Measurements from ENCODE around the gene KBTBD6. TPM values are rescaled to one million over a fixed set of nuclear protein-coding genes. Genes with fewer than 3 reads are reported as not detected.
"Not testable (repeated sequence)": the region's sequence is repeated elsewhere in the genome, so short reads cannot be mapped to it uniquely, and the experiment has no call there.

Gene KBTBD6
- total RNA-seq, 1 experiment from 2014 or later = 7.5 TPM

GRCh38 chr13:41095681-41096080, 36.9 kb downstream of the KBTBD6 start:
- H3K9me2 ChIP-seq (replicated peaks; ENCODE audit: insufficient read depth, low read length); H3K27ac ChIP-seq (ENCODE audit: low read length); H2AFZ ChIP-seq (ENCODE audit: low read length); H4K20me1 ChIP-seq (ENCODE audit: insufficient read depth, low read depth, low read length); H3K4me1 ChIP-seq (ENCODE audit: low read length); H3K27me3 ChIP-seq (ENCODE audit: low read length); H3K4me2 ChIP-seq (ENCODE audit: low read depth, low read length, poor library complexity, severe bottlenecking); H3K4me3 ChIP-seq (ENCODE audit: low read length); DNase-seq; H3K36me3 ChIP-seq (ENCODE audit: insufficient read depth, low read length); H3K9ac ChIP-seq (ENCODE audit: low read length); H3K79me2 ChIP-seq (ENCODE audit: low read length); H3K9me3 ChIP-seq (ENCODE audit: low read length): not testable (repeated sequence)

- H3K27me3 ChIP-seq (ENCODE audit: low read length) = no peaks in the 10 kb centered on the region
Observed at GRCh38 chr13:41085961-41086585, 46.5 kb downstream of the KBTBD6 start.

GRCh38 chr13:41079725-41080124, 52.9 kb downstream of the KBTBD6 start:
- no peaks in the 10 kb centered on the region for H3K27me3 ChIP-seq (ENCODE audit: low read length)
- H3K79me2 ChIP-seq (ENCODE audit: low read length) = no peaks in the 10 kb centered on the region
- H3K4me2 ChIP-seq (ENCODE audit: low read depth, low read length, poor library complexity, severe bottlenecking) = no peak overlapping the region
- no peak overlapping the region for H3K27ac ChIP-seq (ENCODE audit: low read length)
- no peaks in the 10 kb centered on the region for H3K9me2 ChIP-seq (replicated peaks; ENCODE audit: insufficient read depth, low read length)
- DNase-seq = no peak
- H3K9ac ChIP-seq (ENCODE audit: low read length) = no peak overlapping the region
- H3K9me3 ChIP-seq (ENCODE audit: low read length) = no peaks in the 10 kb centered on the region
- no peak overlapping the region for H3K4me3 ChIP-seq (ENCODE audit: low read length)
- H3K4me1 ChIP-seq (ENCODE audit: low read length) = no peaks in the 10 kb centered on the region
- no peaks in the 10 kb centered on the region for H4K20me1 ChIP-seq (ENCODE audit: insufficient read depth, low read depth, low read length)
- H2AFZ ChIP-seq (ENCODE audit: low read length) = no peak overlapping the region
- H3K36me3 ChIP-seq (ENCODE audit: insufficient read depth, low read length) = peaks cover 7% of the 10 kb centered on the region

More at GRCh38 chr13:41085961-41086585, 46.5 kb downstream of the KBTBD6 start:
- no peak overlapping the region for H2AFZ ChIP-seq (ENCODE audit: low read length)
- H3K27ac ChIP-seq (ENCODE audit: low read length) = no peak overlapping the region
- H3K79me2 ChIP-seq (ENCODE audit: low read length) = no peaks in the 10 kb centered on the region
- H3K9me3 ChIP-seq (ENCODE audit: low read length) = no peaks in the 10 kb centered on the region
- DNase-seq = no peak
- no peaks in the 10 kb centered on the region for H3K36me3 ChIP-seq (ENCODE audit: insufficient read depth, low read length)
- no peak overlapping the region for H3K4me3 ChIP-seq (ENCODE audit: low read length)
- no peak overlapping the region for H3K9ac ChIP-seq (ENCODE audit: low read length)
- no peaks in the 10 kb centered on the region for H4K20me1 ChIP-seq (ENCODE audit: insufficient read depth, low read depth, low read length)
- no peak overlapping the region for H3K4me2 ChIP-seq (ENCODE audit: low read depth, low read length, poor library complexity, severe bottlenecking)
- peaks cover 4% of the 10 kb centered on the region for H3K4me1 ChIP-seq (ENCODE audit: low read length)
- H3K9me2 ChIP-seq (replicated peaks; ENCODE audit: insufficient read depth, low read length) = no peaks in the 10 kb centered on the region

Small RNA genes lying within 50 kb of the gene (small RNA-seq; reads per million reads assigned to genes)
- gene MIR3168 (not detected), gene RN7SL597P (not detected)

Other genes starting within 250 kb of the KBTBD6 start
- 66.1 and 84.0 TPM in 2 replicates for gene ELF1, start 113.5 kb downstream of the KBTBD6 start, total RNA-seq (2014; rRNA removed; shearing (Covaris generic); ENCODE audit: low replicate concordance)
- gene WBP4, start 71.3 kb downstream of the KBTBD6 start, total RNA-seq (2014; rRNA removed; shearing (Covaris generic); ENCODE audit: low replicate concordance) = 4.5 and 6.0 TPM in 2 replicates
- 3.4 and 5.2 TPM in 2 replicates for gene KBTBD7, start 61.8 kb upstream of the KBTBD6 start, total RNA-seq (2014; rRNA removed; shearing (Covaris generic); ENCODE audit: low replicate concordance)
- gene MTRF1, start 130.8 kb upstream of the KBTBD6 start, total RNA-seq (2014; rRNA removed; shearing (Covaris generic); ENCODE audit: low replicate concordance) = 15.1 and 34.2 TPM in 2 replicates
- gene NAA16, start 178.5 kb upstream of the KBTBD6 start, total RNA-seq (2014; rRNA removed; shearing (Covaris generic); ENCODE audit: low replicate concordance) = 13.2 and 26.7 TPM in 2 replicates